Activated CD4-positive, alpha-beta T cell treated with anti-CD3 and anti-CD28 coated beads for 24 hours (primary cell): ENCODE measurements around the gene ADK.
"Not testable (repeated sequence)": the region's sequence is repeated elsewhere in the genome, so short reads cannot be mapped to it uniquely, and the experiment has no call there.

ENCODE experiments used
- DNase-seq, 2 donors: peaks; one replicate each; pipeline ENCODE4 v3.0.0-alpha.2; 2020; ENCODE audit warnings: low read depth in 2 of 2

ADK gene

GRCh38 chr10:74347522-74347921 lies 196.5 kb downstream of the ADK start:
- DNase-seq: no peak

- not testable (repeated sequence) for DNase-seq
These were observed 202.0 kb downstream of the ADK start for GRCh38 chr10:74353021-74353420.

- no peak for DNase-seq
These were observed 210.7 kb downstream of the ADK start for GRCh38 chr10:74361678-74362077.

- no peak for DNase-seq
These were observed 212.7 kb downstream of the ADK start for GRCh38 chr10:74363727-74364126.

- DNase-seq: no peak
These were observed 214.1 kb downstream of the ADK start for GRCh38 chr10:74365109-74365508.

- no peak for DNase-seq
These were observed 220.7 kb downstream of the ADK start for GRCh38 chr10:74371696-74372095.

- no peak for DNase-seq
These were observed 222.0 kb downstream of the ADK start for GRCh38 chr10:74373059-74373458.

GRCh38 chr10:74377476-74377875 lies 226.5 kb downstream of the ADK start:
- no peak for DNase-seq

GRCh38 chr10:74379474-74379873 lies 228.5 kb downstream of the ADK start:
- no peak for DNase-seq

- DNase-seq: no peak
These were observed 229.8 kb downstream of the ADK start for GRCh38 chr10:74380795-74381194.

- DNase-seq: no peak
These were observed 230.4 kb downstream of the ADK start for GRCh38 chr10:74381291-74381853.

- no peak for DNase-seq
These were observed 231.6 kb downstream of the ADK start for GRCh38 chr10:74382663-74383062.

GRCh38 chr10:74383642-74384041 lies 232.6 kb downstream of the ADK start:
- no peak for DNase-seq

- DNase-seq: no peak
These were observed 233.7 kb downstream of the ADK start for GRCh38 chr10:74384615-74385183.

- no peak for DNase-seq
These were observed 237.8 kb downstream of the ADK start for GRCh38 chr10:74388801-74389200.

GRCh38 chr10:74391786-74392185 lies 240.8 kb downstream of the ADK start:
- no peak for DNase-seq

- DNase-seq: no peak
These were observed 243.5 kb downstream of the ADK start for GRCh38 chr10:74394416-74394969.

GRCh38 chr10:74400186-74400585 lies 249.2 kb downstream of the ADK start:
- no peak for DNase-seq

GRCh38 chr10:74406006-74406405 lies 255.0 kb downstream of the ADK start:
- no peak for DNase-seq

GRCh38 chr10:74415146-74415839 lies 264.3 kb downstream of the ADK start:
- DNase-seq: no peak

- DNase-seq: no peak
These were observed 266.4 kb downstream of the ADK start for GRCh38 chr10:74417397-74417796.

- DNase-seq: no peak
These were observed 267.4 kb downstream of the ADK start for GRCh38 chr10:74418285-74418872.

- DNase-seq: no peak
These were observed 268.5 kb downstream of the ADK start for GRCh38 chr10:74419491-74419951.
